Breast epithelium (tissue), 4 donors: ENCODE measurements around the gene ABTB2. TPM values are rescaled to one million over a fixed set of nuclear protein-coding genes. Genes with fewer than 3 reads are reported as not detected.

ENCODE experiments used
- DNase-seq, 2 donors: peaks; one replicate each; pipeline ENCODE4 v3.0.0-alpha.2; 2019; ENCODE audit warnings: low spot score in 2 of 2
- H3K27ac ChIP-seq, 2 donors: fragments of 200-600 bp; sonication (generic) in 1 of 2; one replicate each; pipeline ENCODE4 v1.5.1; 2016 to 2019; ENCODE audit warnings: mild to moderate bottlenecking in 1 of 2
- H3K27me3 ChIP-seq, 2 donors: fragments of 200-600 bp; sonication (generic) in 1 of 2; one replicate each; pipeline versions ENCODE4 v1.5.1 to v1.6.0; 2017 to 2019; ENCODE audit warnings: control low read depth in 1 of 2, mild to moderate bottlenecking in 1 of 2
- H3K36me3 ChIP-seq: fragments of 200-600 bp; one replicate; pipeline ENCODE4 v1.5.1; 2019
- H3K4me1 ChIP-seq, 2 donors: fragments of 200-600 bp; sonication (generic); one replicate each; pipeline ENCODE4 v1.5.1; 2016 to 2019; ENCODE audit warnings: control low read depth in 1 of 2
- H3K4me3 ChIP-seq, 3 donors: fragments of 200-600 bp; sonication (generic); 1 replicate in 2 of 3; 2 replicates in 1 of 3; pipeline ENCODE4 v1.5.1; 2016 to 2019; ENCODE audit warnings: mild to moderate bottlenecking in 3 of 3, moderate library complexity in 2 of 3
- H3K9me3 ChIP-seq, 2 donors: fragments of 200-600 bp; sonication (generic) in 1 of 2; one replicate each; pipeline ENCODE4 v1.5.1; 2016 to 2019; ENCODE audit warnings: control low read depth in 1 of 2
- POLR2A ChIP-seq: fragments of 450-650 bp; IDR thresholded peaks from one replicate; pipeline ENCODE4 v1.6.1; 2016; ENCODE audit warnings: antibody characterized with exemption, mild to moderate bottlenecking, moderate library complexity
- POLR2AphosphoS5 ChIP-seq, 3 donors: sonication (generic); formaldehyde crosslinking; IDR thresholded peaks; one replicate each; pipeline ENCODE4 v1.6.1; 2017; ENCODE audit warnings: antibody characterized with exemption in 3 of 3
- intact Hi-C: fragments of 100-400 bp; cut with DNase I; formaldehyde crosslinking; loops from one replicate; pipeline ENCODE4 v1.15.1; 2023; ENCODE audit warnings: low total_unique reads
- total RNA-seq, 3 donors: library from RNA; depleted of rRNA; stranded (reverse); fragments of >200 nt; gene quantifications; one replicate each; pipeline ENCODE4 v1.1.0, GENCODE V29; 2016
- TF ChIP-seq, protein P1 (sequence below), 3 donors: fragments of 450-650 bp; IDR thresholded peaks; one replicate each; pipeline ENCODE4 v1.5.1; 2016 to 2017; ENCODE audit warnings: antibody characterized with exemption in 3 of 3, mild to moderate bottlenecking in 3 of 3, moderate library complexity in 3 of 3

ABTB2 gene
- total RNA-seq, 3 donors from 2014 or later = 1.3 to 5.6 (median 1.9) TPM

DNA sequence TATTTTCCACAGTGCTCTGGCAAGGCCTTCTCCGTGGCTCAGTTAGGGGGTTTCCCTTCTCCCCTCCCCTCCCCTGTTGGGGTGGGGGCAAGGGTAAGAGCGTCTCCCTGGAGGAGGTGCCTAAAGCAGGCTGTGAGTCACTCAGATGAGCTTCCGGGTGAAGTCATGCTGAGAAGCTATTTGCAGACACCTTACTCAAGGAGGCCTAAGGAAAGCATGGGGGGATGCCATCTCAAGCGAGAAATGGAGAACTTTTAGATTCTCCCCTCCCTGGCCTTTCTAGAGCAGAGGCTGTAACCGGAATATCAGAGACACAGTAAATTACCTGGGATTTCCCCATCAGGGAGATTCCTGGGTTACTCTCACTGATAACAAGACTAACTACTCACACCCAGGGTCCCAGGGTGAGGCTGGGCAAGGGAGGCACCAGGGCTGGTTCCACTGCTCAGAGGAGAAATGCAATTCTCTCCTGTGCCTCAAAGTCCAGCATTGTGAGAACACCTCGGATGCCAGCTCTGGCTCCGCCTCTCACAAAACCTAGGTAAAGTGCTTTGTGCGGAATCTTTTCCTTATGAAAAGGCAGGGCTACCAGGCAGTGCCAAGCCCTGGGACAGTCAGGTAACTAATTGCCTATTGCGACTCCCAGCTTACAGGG lies 123.6 kb downstream of the ABTB2 start:
- Histone ChIP-seq H3K27me3 (no peaks in the 10 kb centered on the region), H3K36me3 (no peaks in the 10 kb centered on the region), H3K27ac (peak overlapping the region; percentile 64 to 69), H3K9me3 (no peaks in the 10 kb centered on the region), H3K4me1 (no peaks in the 10 kb centered on the region), H3K4me3 (no peak overlapping the region)
- no peak for TF ChIP-seq POLR2A
- TF ChIP-seq, protein P1, sequence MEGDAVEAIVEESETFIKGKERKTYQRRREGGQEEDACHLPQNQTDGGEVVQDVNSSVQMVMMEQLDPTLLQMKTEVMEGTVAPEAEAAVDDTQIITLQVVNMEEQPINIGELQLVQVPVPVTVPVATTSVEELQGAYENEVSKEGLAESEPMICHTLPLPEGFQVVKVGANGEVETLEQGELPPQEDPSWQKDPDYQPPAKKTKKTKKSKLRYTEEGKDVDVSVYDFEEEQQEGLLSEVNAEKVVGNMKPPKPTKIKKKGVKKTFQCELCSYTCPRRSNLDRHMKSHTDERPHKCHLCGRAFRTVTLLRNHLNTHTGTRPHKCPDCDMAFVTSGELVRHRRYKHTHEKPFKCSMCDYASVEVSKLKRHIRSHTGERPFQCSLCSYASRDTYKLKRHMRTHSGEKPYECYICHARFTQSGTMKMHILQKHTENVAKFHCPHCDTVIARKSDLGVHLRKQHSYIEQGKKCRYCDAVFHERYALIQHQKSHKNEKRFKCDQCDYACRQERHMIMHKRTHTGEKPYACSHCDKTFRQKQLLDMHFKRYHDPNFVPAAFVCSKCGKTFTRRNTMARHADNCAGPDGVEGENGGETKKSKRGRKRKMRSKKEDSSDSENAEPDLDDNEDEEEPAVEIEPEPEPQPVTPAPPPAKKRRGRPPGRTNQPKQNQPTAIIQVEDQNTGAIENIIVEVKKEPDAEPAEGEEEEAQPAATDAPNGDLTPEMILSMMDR (IDR thresholded peaks at IDR 0.05) = no peak
- TF ChIP-seq POLR2AphosphoS5 (IDR thresholded peaks at IDR 0.05) = no peak
- intact Hi-C loops = no loop called here
- peak in 1 of 2 donors; percentile 39 for DNase-seq

DNA sequence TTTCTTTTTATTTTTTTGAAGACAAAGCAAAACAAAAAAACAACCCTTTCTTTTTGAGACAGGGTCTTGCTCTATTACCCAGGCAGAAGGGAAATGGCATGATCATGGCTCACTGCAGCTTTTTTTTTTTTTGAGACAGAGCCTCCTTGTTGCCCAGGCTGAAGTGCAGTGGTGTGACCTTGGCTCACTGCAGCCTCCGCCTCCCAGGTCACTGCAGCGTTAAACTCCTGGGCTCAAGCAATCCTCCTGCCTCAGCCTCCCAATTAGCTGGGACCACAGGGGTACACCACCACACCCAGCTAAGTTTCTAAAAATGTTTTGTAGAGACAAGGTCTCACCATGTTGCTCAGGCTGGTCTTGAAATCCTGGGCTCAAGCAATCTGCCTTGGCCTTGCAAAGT lies 124.6 kb downstream of the ABTB2 start:
- no peaks in the 10 kb centered on the region for H3K4me1 ChIP-seq
- no peak overlapping the region for H3K27ac ChIP-seq
- TF ChIP-seq POLR2AphosphoS5 (IDR thresholded peaks at IDR 0.05) (no peak), POLR2A (no peak)
- TF ChIP-seq, protein P1 (IDR thresholded peaks at IDR 0.05) = no peak
- H3K9me3 ChIP-seq = no peaks in the 10 kb centered on the region
- intact Hi-C loops = no loop called here
- DNase-seq = no peak
- H3K4me3 ChIP-seq = no peak overlapping the region
- H3K36me3 ChIP-seq = no peaks in the 10 kb centered on the region
- no peaks in the 10 kb centered on the region for H3K27me3 ChIP-seq

DNA sequence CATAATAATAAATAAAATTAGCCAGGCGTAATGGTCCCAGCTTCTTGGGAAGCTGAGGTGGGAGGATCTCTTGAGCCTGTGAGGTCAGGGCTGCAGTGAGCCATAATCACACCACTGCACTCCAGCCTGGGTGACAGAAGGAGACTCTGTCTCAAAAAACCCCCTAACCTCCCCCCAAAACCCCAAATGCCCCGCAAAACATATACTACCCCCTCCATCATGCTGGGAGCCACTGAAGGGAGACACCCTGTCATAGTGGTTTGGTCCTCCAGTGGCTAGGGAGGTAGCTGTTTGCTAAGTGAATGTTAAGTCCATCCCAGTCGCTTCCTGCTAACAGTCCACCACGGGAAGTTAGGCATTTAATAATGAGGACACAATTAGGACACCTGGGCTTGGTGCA lies 125.0 kb downstream of the ABTB2 start:
- intact Hi-C loops = no loop called here
- Histone ChIP-seq H3K27ac (no peak overlapping the region), H3K9me3 (no peaks in the 10 kb centered on the region), H3K36me3 (no peaks in the 10 kb centered on the region), H3K4me1 (no peaks in the 10 kb centered on the region), H3K27me3 (no peaks in the 10 kb centered on the region), H3K4me3 (no peak overlapping the region)
- TF ChIP-seq POLR2A (no peak), POLR2AphosphoS5 (IDR thresholded peaks at IDR 0.05) (no peak)
- TF ChIP-seq, protein P1 (IDR thresholded peaks at IDR 0.05) = no peak
- no peak for DNase-seq

DNA sequence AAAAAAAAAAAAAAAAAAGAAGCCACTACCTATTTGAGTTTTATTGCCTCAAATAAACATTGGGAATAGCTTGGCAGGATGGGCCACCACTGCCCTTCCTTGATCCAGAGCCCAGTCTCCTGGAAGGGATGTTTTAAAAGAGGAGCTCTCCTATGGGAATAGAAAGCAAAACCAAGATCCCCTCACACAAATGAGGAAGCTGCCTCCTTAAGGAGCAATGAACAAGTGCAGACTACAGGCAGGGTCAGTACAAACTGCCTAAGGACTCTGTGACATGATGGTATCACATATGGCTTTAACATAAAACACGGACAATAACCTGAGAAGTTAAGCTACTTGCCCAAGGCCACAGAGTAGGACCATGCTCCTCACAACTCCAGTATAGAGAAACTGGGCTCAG lies 131.6 kb downstream of the ABTB2 start:
- Histone ChIP-seq H3K4me3 (no peak overlapping the region), H3K27me3 (no peaks in the 10 kb centered on the region), H3K36me3 (no peaks in the 10 kb centered on the region), H3K9me3 (no peaks in the 10 kb centered on the region), H3K27ac (no peak overlapping the region), H3K4me1 (no peaks in the 10 kb centered on the region)
- intact Hi-C loops = no loop called here
- no peak for DNase-seq
- TF ChIP-seq POLR2AphosphoS5 (IDR thresholded peaks at IDR 0.05) = no peak
- TF ChIP-seq, protein P1 (IDR thresholded peaks at IDR 0.05) = no peak
- TF ChIP-seq POLR2A = no peak

DNA sequence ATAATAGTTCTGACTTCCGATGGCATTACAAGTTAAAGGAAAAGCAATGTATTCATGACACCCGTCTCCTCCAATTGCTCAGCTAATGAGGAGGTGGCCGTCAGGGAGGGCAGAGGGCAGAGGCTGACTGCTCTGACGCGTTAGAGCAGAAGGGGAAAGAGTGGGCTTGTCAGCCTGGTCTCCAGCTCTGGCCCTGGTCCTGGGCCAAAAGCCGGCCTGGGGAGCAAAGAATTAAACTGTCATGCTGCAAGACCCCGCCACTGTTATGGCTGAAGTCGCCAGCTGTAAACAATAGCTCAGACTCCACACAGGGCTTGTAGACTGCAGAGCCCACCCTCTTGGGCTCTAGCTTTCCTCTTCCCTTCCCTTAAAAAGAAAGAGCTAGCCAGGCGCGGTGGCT lies 132.7 kb downstream of the ABTB2 start:
- no peak for DNase-seq
- intact Hi-C loops = no loop called here
- Histone ChIP-seq H3K36me3 (no peaks in the 10 kb centered on the region), H3K4me1 (no peaks in the 10 kb centered on the region), H3K27ac (no peak overlapping the region), H3K9me3 (no peaks in the 10 kb centered on the region), H3K4me3 (no peak overlapping the region), H3K27me3 (no peaks in the 10 kb centered on the region)
- TF ChIP-seq POLR2AphosphoS5 (IDR thresholded peaks at IDR 0.05) (no peak), POLR2A (no peak)
- TF ChIP-seq, protein P1 (IDR thresholded peaks at IDR 0.05) = no peak
